MCF 10A (cell line): ENCODE results near the gene WASL. TPM values are rescaled to one million over a fixed set of nuclear protein-coding genes. Genes with fewer than 3 reads are reported as not detected.

Experiments used
- BruUV-seq: library from RNA; stranded (reverse); fragments of 400-500 nt; replicated peaks from 2 replicates; lab custom pipeline; 2021; lab: Mats Ljungman, UMichigan
- CTCF ChIA-PET: fragments of 300-600 bp; sonication (Branson Sonifier 250); formaldehyde crosslinking; extraction: SDS; loops from one replicate; lab custom pipeline; 2021; ENCODE audit warnings: antibody characterized with exemption, inconsistent platforms; lab: Yijun Ruan, JAX
- POLR2A ChIA-PET: fragments of 300-600, 350-650 bp; sonication (Branson Sonifier 250); formaldehyde crosslinking; extraction: SDS; loops from one replicate; lab custom pipeline; 2020; ENCODE audit warnings: antibody characterized with exemption, inconsistent platforms; lab: Yijun Ruan, JAX
- DNase-seq: peaks from one replicate; pipeline ENCODE4 v3.0.0-alpha.2; 2018; ENCODE audit not compliant: unreplicated experiment
- H3K27ac Mint-ChIP-seq: one replicate; pipeline ENCODE4 v1.8.0; 2022; ENCODE audit warnings: mild to moderate bottlenecking, low read depth, mixed read lengths; ENCODE audit not compliant: unreplicated experiment
- H3K27me3 Mint-ChIP-seq: one replicate; pipeline ENCODE4 v1.8.0; 2022; ENCODE audit warnings: mixed read lengths; ENCODE audit not compliant: insufficient read depth, unreplicated experiment
- H3K36me3 Mint-ChIP-seq: one replicate; pipeline ENCODE4 v1.8.0; 2022; ENCODE audit warnings: mild to moderate bottlenecking, moderate library complexity, mixed read lengths; ENCODE audit not compliant: insufficient read depth, unreplicated experiment
- H3K4me1 Mint-ChIP-seq: one replicate; pipeline ENCODE4 v1.8.0; 2022; ENCODE audit warnings: mixed read lengths; ENCODE audit not compliant: insufficient read depth, unreplicated experiment
- H3K4me3 Mint-ChIP-seq: one replicate; pipeline ENCODE4 v1.8.0; 2022; ENCODE audit warnings: mild to moderate bottlenecking, moderate library complexity, mixed read lengths; ENCODE audit not compliant: unreplicated experiment
- H3K9me3 Mint-ChIP-seq: one replicate; pipeline ENCODE4 v1.8.0; 2022; ENCODE audit warnings: mixed read lengths; ENCODE audit not compliant: unreplicated experiment
- intact Hi-C: fragments of 100-400 bp; cut with micrococcal nuclease; formaldehyde crosslinking; loops from 2 replicates; pipeline ENCODE4 v1.14.1; 2022
- total RNA-seq: library from RNA; stranded (reverse); gene quantifications from 2 replicates; pipeline ENCODE4 v1.2.3, GENCODE V29; 2022
- TF ChIP-seq, protein P1 (sequence below): fragments of 200-600 bp; IDR thresholded peaks from one replicate; pipeline ENCODE4 v1.8.0; 2022; ENCODE audit warnings: antibody characterized with exemption, mild to moderate bottlenecking; ENCODE audit not compliant: unreplicated experiment

WASL gene
- total RNA-seq, 1 experiment from 2014 or later, result 34.7 TPM

DNA sequence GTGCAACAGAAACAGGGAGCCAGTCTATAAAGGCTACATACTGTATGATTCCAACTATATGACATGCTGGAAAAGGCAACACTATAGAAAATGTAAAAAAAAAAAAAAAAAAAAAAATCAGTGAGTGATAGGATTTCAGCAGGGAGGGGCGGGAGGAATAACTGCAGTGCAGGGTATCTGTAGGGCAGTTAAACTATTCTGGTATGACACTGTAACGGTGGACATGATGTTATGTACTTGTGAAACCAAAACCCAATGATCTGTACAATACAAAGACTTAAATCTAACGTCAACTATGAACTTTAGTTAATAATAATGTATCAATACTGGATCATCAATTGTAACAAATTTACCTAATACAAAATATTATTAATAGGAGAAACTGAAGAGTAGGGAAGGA is 14.3 kb downstream of the WASL start:
- no peaks in the 10 kb centered on the region for H3K36me3 Mint-ChIP-seq
- no peak for DNase-seq
- TF ChIP-seq, protein P1, sequence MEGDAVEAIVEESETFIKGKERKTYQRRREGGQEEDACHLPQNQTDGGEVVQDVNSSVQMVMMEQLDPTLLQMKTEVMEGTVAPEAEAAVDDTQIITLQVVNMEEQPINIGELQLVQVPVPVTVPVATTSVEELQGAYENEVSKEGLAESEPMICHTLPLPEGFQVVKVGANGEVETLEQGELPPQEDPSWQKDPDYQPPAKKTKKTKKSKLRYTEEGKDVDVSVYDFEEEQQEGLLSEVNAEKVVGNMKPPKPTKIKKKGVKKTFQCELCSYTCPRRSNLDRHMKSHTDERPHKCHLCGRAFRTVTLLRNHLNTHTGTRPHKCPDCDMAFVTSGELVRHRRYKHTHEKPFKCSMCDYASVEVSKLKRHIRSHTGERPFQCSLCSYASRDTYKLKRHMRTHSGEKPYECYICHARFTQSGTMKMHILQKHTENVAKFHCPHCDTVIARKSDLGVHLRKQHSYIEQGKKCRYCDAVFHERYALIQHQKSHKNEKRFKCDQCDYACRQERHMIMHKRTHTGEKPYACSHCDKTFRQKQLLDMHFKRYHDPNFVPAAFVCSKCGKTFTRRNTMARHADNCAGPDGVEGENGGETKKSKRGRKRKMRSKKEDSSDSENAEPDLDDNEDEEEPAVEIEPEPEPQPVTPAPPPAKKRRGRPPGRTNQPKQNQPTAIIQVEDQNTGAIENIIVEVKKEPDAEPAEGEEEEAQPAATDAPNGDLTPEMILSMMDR, result no peak
- intact Hi-C loops, result no loop called here
- H3K4me1 Mint-ChIP-seq, result peaks cover 8% of the 10 kb centered on the region
- POLR2A ChIA-PET, result interaction anchor here (1.0 to 4.2 kb wide), 2 partner anchors 14 to 35 kb away, joined by 5 to 28 read pairs; partner anchors contain the start of gene WASL
- H3K9me3 Mint-ChIP-seq, result no peaks in the 10 kb centered on the region
- CTCF ChIA-PET, result interaction anchor here (0.7 kb wide), 2 partner anchors 11 to 175 kb away, joined by 3 read pairs; no protein-coding TSS in a partner anchor
- no TSS peak for BruUV-seq
- H3K4me3 Mint-ChIP-seq, result no peak overlapping the region
- no peak overlapping the region for H3K27ac Mint-ChIP-seq
- no peaks in the 10 kb centered on the region for H3K27me3 Mint-ChIP-seq

DNA sequence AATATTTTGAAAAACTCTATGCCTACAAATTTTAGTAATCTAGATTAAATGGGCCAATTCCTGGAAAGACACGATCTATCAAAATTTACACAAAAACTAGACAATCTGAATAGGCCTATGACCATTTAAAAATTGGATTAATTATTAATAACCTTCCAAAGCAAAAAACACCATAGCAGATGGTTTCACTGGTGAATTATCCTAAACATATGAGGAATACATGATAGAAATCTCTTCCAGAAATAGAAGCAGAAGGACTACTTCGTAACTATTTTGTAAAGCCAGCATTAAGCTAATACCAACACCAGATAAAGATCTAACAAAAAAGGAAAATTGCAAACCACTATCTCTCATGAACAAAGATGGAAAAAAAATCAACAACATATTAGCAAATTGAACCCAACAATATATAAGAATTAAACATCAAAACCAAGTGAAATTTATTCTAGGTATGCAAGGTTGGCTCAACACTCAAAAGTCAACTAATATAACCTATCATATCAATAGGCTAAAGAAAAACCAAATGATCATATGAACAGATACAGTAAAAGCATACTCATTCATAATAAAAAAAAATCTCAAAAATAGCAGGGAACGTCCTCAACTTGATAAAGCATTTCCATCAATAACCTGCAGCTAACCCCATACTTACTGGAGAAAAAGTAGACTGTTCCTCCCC is 16.3 kb downstream of the WASL start:
- intact Hi-C loops, result no loop called here
- CTCF ChIA-PET, result no interaction called here
- Mint-ChIP-seq H3K4me3 (no peak overlapping the region), H3K9me3 (no peaks in the 10 kb centered on the region), H3K36me3 (peaks cover 12% of the 10 kb centered on the region), H3K27ac (no peak overlapping the region), H3K27me3 (no peaks in the 10 kb centered on the region), H3K4me1 (peaks cover 16% of the 10 kb centered on the region)
- TF ChIP-seq, protein P1, result no peak
- POLR2A ChIA-PET, result interaction anchor here (1.8 to 4.2 kb wide), 2 partner anchors 13 to 16 kb away, joined by 5 to 28 read pairs; partner anchors contain the start of gene WASL
- no TSS peak for BruUV-seq
- no peak for DNase-seq

DNA sequence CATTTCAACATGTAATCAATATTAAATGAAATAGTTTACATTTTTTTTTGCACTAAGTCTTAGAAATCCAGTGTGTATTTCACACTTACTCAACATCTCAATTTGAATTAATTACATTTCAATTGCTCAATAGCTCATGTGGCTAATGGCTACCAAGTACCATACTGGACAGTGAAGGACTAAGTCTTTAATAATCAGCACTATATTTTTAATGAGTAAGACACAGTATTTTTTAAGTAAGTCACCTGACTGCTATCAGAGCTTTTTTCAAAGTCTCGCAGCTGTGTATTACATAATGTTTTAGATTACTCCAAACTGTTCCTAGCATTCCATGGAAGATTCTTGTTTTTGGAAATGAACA is 19.6 kb downstream of the WASL start:
- Mint-ChIP-seq H3K36me3 (peaks cover 12% of the 10 kb centered on the region), H3K27ac (no peak overlapping the region), H3K4me1 (peaks cover 17% of the 10 kb centered on the region), H3K4me3 (no peak overlapping the region), H3K9me3 (no peaks in the 10 kb centered on the region), H3K27me3 (no peaks in the 10 kb centered on the region)
- intact Hi-C loops, result no loop called here
- DNase-seq, result no peak
- TF ChIP-seq, protein P1, result no peak
- no TSS peak for BruUV-seq
- CTCF ChIA-PET, result interaction anchor here (1.1 kb wide), 2 partner anchors 26 to 136 kb away, joined by 3 read pairs; no protein-coding TSS in a partner anchor
- POLR2A ChIA-PET, result interaction anchor here (1.2 to 2.8 kb wide), 5 partner anchors 11 to 19 kb away, joined by 3 to 16 read pairs (median 4); partner anchors contain the start of gene WASL

- Mint-ChIP-seq H3K27ac (peak overlapping the region; percentile 20), H3K27me3 (no peaks in the 10 kb centered on the region), H3K9me3 (no peaks in the 10 kb centered on the region), H3K4me3 (peak overlapping the region; percentile 5), H3K36me3 (peaks cover 12% of the 10 kb centered on the region), H3K4me1 (peaks cover 17% of the 10 kb centered on the region)
- CTCF ChIA-PET, result interaction anchor here (0.6 to 2.6 kb wide), 4 partner anchors 11 to 200 kb away, joined by 3 to 12 read pairs (median 3); no protein-coding TSS in a partner anchor
- TF ChIP-seq, protein P1, result no peak
- no TSS peak for BruUV-seq
- peak; percentile 86 for DNase-seq
- POLR2A ChIA-PET, result interaction anchor here (0.9 to 2.2 kb wide), 6 partner anchors 10 to 21 kb away, joined by 3 to 12 read pairs (median 5); partner anchors contain the start of gene WASL
- intact Hi-C loops, result no loop called here
Observed at GRCh38 chr7:123727071-123727837, 21.5 kb downstream of the WASL start.
